Suppressor macrophage treated with lipopolysaccharide for 4 hours (primary cell): ENCODE measurements around the gene OGT.
"Not testable (repeated sequence)": the region's sequence is repeated elsewhere in the genome, so short reads cannot be mapped to it uniquely, and the experiment has no call there.

Experiments
- DNase-seq: peaks from one replicate; pipeline ENCODE4 v3.0.0-alpha.2; 2020

OGT gene

GRCh38 chrX:71599965-71600364 is 67.1 kb downstream of the OGT start:
- DNase-seq, result no peak

DNA sequence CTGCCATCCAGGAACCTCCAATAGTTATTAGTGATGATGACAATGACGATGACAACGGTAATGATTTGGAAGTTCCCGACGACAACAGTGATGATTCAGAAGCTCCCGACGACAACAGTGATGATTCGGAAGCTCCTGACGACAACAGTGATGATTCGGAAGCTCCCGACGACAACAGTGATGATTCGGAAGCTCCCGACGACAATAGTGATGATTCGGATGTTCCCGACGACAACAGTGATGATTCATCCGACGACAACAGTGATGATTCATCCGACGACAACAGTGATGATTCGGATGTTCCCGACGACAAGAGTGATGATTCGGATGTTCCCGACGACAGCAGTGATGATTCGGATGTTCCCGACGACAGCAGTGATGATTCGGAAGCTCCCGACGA is 70.7 kb downstream of the OGT start:
- no peak for DNase-seq

DNA sequence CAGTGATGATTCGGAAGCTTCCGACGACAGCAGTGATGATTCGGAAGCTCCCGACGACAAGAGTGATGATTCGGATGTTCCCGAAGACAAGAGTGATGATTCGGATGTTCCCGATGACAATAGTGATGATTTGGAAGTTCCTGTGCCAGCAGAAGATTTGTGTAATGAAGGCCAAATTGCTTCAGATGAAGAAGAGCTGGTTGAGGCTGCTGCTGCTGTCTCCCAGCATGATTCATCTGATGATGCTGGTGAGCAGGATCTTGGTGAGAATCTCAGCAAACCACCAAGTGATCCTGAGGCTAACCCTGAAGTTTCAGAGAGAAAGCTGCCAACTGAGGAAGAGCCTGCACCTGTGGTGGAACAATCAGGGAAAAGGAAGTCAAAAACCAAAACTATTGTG is 71.2 kb downstream of the OGT start:
- DNase-seq, result no peak

DNA sequence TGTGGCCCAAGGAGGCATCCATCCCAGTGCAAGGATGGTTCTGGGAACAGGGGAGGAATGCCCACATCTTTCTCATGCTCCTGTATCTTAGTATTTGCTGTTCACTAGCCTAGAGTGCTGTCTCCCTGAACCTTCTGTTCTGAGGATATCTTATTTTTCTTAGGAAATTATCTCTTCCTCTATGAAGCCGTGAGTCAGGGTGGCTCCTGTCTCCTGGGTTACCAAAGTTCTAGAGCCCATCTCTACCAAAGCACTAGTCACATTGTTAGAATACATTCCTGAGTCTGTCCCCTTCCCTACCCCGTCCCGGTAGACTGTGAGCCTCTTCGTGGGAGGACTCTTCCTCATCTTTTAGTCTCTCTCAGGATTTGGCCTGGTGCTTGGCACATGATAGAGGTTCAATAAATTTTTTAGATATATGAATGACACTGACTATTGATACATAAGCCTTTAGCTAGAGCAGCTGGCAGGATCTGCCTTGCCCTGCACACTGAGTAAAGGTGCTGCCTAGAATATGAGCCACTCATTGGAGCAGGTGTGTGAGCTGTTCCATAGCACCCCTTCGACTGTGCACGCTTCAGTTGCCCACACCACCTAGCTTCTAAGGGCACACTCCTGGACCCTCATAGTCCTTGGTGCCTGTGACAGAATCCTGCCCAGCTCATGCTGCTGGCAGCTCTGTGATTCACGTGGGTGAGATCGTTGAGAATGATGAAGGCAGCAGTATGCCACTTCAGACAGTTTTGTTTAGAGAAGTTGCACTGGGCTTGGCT is 72.1 kb downstream of the OGT start:
- DNase-seq, result no peak

- DNase-seq, result no peak
Observed at GRCh38 chrX:71606536-71607216, 73.8 kb downstream of the OGT start.

GRCh38 chrX:71607488-71607887 is 74.6 kb downstream of the OGT start:
- DNase-seq, result no peak

DNA sequence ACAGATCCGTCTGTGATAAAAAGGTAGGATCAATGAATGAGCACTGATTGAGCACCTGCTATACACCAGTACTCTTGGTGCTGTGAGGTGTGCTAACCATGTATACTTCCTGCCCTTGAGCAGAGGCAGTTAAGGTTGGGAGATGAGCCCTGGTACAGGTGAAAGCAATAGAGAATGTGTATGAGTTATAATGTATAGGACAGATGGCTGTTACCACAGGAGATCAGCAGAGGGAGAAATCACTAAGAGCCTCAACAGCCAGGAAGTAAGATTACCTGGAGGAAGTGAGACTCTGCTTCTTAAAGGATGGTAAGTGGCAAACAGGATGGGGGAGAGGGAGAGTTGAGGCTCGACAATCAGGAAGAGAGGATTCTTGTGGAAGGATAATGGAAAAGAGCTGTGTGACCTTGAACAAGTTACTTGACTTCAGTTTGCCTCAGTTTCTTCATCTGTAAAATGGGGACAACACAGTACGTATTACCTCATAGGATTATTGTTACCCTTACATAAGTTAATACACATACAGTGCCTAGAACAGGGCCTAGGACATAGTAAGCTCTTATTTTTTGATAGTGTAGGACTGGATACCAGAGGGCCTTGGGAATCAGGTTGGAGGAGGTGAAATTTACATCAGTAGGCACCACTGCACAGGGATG is 76.3 kb downstream of the OGT start:
- DNase-seq, result no peak

DNA sequence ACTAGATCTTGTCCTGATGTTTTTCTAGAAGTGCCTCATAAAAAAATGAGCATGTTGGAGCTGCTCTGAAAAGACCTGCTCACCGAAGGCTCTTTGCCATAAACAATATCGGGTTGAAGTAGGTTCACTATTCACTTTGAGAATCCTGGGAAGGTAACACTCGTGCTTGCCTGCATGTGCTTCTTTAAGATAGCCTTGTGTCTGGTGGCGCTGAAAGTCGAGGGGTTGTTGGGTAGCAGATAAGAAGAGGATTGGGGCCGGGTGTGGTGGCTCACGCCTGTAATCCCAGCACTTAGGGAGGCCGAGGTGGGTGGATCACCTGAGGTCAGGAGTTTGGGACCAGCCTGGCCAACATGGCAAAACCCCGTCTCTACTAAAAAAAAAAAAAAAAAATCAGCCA is 78.8 kb downstream of the OGT start:
- DNase-seq, result not testable (repeated sequence)

DNA sequence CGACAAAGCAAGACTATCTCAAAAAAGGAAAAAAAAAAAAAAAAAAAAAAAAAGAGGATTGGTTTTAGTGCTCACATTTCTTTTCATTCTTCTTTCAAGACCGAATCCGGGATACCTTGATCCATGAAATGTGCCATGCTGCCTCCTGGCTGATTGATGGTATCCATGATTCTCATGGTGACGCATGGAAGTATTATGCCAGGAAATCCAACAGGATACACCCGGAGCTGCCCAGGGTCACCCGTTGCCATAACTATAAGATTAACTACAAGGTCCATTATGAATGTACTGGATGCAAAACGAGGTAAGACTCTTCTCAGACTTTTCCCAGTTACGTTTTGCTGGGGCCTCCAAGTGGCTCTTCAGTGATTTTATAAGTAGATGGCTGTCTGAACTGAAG is 79.4 kb downstream of the OGT start:
- no peak for DNase-seq

DNA sequence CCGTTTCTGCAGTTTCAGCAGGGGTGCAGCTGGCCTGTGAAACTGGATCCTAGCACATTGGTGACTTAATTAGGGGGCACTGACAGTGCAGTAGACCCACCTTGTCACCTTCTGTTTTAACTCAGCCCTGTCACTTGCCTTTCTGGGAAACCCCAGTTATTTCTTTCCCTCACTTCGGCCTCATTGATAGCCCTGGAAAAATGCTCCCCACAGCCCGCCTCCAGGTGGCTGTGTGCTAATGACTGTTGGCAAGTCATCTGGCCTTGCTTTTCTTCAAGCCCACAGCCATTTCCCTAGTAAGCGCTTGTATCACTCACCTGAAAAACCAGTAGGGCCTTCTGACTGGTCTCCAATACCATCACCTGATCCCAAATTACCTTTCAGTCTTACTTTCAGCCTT is 82.2 kb downstream of the OGT start:
- DNase-seq, result no peak

DNA sequence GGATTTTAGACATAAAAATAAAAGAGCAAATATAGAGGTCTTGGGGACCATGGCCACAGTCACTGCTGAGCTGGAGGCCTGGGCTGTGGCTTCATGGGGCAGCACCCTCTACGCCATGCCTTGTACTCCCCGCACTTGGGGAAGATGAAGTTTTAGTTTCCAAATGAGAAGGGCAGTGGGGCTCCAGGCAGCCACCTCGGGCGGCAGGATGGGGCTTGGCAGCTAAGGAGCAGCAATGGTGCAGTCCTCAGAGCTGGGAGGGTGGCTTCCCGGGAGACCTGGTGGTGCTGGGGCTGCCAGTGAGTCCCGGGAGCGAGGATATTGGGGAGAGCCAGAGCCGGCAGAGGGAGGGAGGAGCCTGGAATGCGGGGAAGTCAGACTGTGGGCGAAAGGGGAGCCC is 83.0 kb downstream of the OGT start:
- DNase-seq, result no peak

GRCh38 chrX:71616672-71617529 is 84.0 kb downstream of the OGT start:
- DNase-seq, result no peak

GRCh38 chrX:71617742-71618141 is 84.8 kb downstream of the OGT start:
- no peak for DNase-seq

GRCh38 chrX:71618303-71618721 is 85.4 kb downstream of the OGT start, which contains the start of gene CXCR3:
Gene CXCR3, minus strand, starts transcription at chrX:71618511. Its CDS starts 62 bp downstream, at chrX:71618449.
- DNase-seq, result peak; percentile 29

DNA sequence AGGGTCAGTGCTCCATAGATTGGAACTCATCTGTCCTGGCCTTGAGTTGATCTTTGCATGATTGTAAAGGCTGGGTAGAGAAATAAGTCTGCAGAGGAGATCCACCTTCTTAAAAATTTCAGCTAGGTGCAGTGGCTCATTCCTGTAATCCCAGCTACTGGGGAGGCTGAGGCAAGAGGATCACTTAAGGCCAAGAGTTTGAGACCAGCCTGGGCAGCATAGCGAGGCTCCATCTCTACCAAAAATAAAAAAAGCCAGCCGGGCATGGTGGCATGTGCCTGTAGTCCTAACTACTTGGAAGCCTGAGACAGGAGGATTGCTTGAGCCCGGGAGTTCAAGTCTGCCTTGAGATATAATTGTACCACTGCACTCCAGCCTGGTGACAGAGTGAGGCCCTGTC is 85.9 kb downstream of the OGT start:
- DNase-seq, result no peak

DNA sequence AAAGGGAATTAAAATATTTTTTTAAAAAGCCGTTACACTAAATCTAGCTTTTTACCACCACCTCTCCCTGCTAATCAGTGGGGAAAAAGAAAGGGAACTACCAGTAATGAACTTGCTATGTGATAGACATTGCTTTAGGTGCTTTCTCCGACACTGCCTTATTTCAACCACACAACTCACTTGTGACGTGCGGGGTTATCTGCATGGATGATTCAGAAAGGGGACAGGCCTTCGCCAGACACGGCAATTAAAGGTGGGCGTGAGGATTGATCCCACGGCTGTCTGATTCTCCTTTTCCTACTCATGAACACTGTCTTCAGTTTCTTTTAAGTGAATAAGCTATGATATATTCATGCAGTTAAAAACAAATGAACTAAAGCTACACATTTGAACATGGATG is 86.3 kb downstream of the OGT start:
- DNase-seq, result peak; percentile 35

- no peak for DNase-seq
Observed at GRCh38 chrX:71619986-71620385, 87.1 kb downstream of the OGT start.

GRCh38 chrX:71621603-71622002 is 88.7 kb downstream of the OGT start:
- DNase-seq, result no peak

- no peak for DNase-seq
Observed at GRCh38 chrX:71622032-71622575, 89.2 kb downstream of the OGT start.

- peak; percentile 18 for DNase-seq
Observed at GRCh38 chrX:71622576-71623450, 89.9 kb downstream of the OGT start.

GRCh38 chrX:71623714-71624113 is 90.8 kb downstream of the OGT start:
- no peak for DNase-seq

GRCh38 chrX:71625471-71625870 is 92.6 kb downstream of the OGT start:
- no peak for DNase-seq
